ENCODE results near the gene GLIS1.

DNA sequence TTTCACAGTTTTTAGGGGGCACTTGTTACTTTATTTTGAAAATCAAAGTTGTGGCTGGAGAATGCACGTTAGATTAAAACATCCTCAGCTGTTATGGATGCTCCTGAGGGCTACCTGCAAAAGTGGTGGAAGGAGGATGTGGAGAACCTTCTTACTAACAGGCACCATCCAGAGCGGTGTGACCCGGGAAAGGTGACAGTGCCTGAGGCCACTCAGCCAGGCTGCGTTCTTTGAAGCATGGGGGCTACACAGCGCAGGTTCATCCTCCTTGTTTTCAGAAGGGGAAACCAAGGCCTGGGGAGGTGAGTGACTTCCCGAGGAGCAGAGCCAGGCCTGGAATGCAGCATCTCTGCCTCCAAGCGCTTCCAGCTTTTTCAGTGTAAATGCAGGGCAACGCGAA lies 255.8 kb downstream of the GLIS1 start:
- TF ChIP-seq POLR2AphosphoS5 (IDR thresholded peaks at IDR 0.05) (no peak), CTCF (IDR thresholded peaks at IDR 0.05; ENCODE audit: poor library complexity, severe bottlenecking) (no peak), EZH2 (IDR thresholded peaks at IDR 0.05; ENCODE audit: borderline replicate concordance, insufficient read depth, low read length, poor library complexity, severe bottlenecking) (no peak), EP300 (conservative IDR thresholded peaks at IDR 0.05; ENCODE audit: poor library complexity, severe bottlenecking) (no peak), MXI1 (conservative IDR thresholded peaks at IDR 0.05; ENCODE audit: poor library complexity, severe bottlenecking) (no peak), RAD21 (conservative IDR thresholded peaks at IDR 0.05) (no peak)

Data from neural cell (in vitro differentiated cells).